Activated CD4-positive, alpha-beta T cell treated with anti-CD3 and anti-CD28 coated beads for 36 hours (primary cell): ENCODE data around the gene AP2A2. TPM values are rescaled to one million over a fixed set of nuclear protein-coding genes. Genes with fewer than 3 reads are reported as not detected.

Source experiments
- ATAC-seq: fragments of 200-7000 bp; cut with Tn5 transposase; one replicate; pipeline ENCODE4 v1.10.0; 2021; ENCODE audit warnings: mild to moderate bottlenecking, moderate library complexity
- CTCF ChIA-PET: fragments of 350-600 bp; sonication (Branson Sonifier 250); formaldehyde crosslinking; loops from one replicate; lab custom pipeline; 2021; ENCODE audit warnings: antibody characterized with exemption; lab: Charles Lee
- POLR2A ChIA-PET: fragments of 350-600 bp; sonication (Branson Sonifier 250); formaldehyde crosslinking; loops from one replicate; lab custom pipeline; 2021; ENCODE audit warnings: antibody characterized with exemption, inconsistent platforms; lab: Charles Lee
- DNase-seq: peaks from one replicate; pipeline ENCODE4 v3.0.0-alpha.2; 2020
- H3K27ac Mint-ChIP-seq: one replicate; pipeline ENCODE4 v1.8.0; 2021; ENCODE audit warnings: mixed read lengths
- H3K27me3 Mint-ChIP-seq: one replicate; pipeline ENCODE4 v1.8.0; 2021; ENCODE audit warnings: mixed read lengths
- H3K36me3 Mint-ChIP-seq: one replicate; pipeline ENCODE4 v1.8.0; 2021; ENCODE audit warnings: low read depth, mixed read lengths
- H3K4me1 Mint-ChIP-seq: one replicate; pipeline ENCODE4 v1.8.0; 2021; ENCODE audit warnings: mixed read lengths
- H3K4me3 Mint-ChIP-seq: one replicate; pipeline ENCODE4 v1.8.0; 2021; ENCODE audit warnings: mild to moderate bottlenecking, moderate library complexity, mixed read lengths
- H3K9me3 Mint-ChIP-seq: one replicate; pipeline ENCODE4 v1.8.0; 2021; ENCODE audit warnings: low read depth, mixed read lengths
- intact Hi-C, 2 experiments: fragments of 100-400 bp; cut with DNase I in 1 of 2; cut with micrococcal nuclease in 1 of 2; formaldehyde crosslinking; loops; one replicate each; pipeline versions ENCODE4 v1.14.2 to v1.15.1; 2022 to 2024; cut with DNase I, micrococcal nuclease
- total RNA-seq, 2 experiments: library from RNA; stranded (reverse); gene quantifications; one replicate each; pipeline ENCODE4 v1.2.3, GENCODE V29; 2021

The AP2A2 gene
- total RNA-seq, 2 experiments from 2014 or later = 43.5 to 71.6 TPM

GRCh38 chr11:1041471-1041870 is 115.8 kb downstream of the AP2A2 start:
- Mint-ChIP-seq H3K27ac (no peak overlapping the region), H3K4me1 (no peaks in the 10 kb centered on the region), H3K27me3 (no peaks in the 10 kb centered on the region), H3K36me3 (no peaks in the 10 kb centered on the region), H3K4me3 (no peak overlapping the region), H3K9me3 (no peaks in the 10 kb centered on the region)
- ChIA-PET CTCF (interaction anchor here (0.6 kb wide), 1 partner anchor 20 kb away, joined by 3 read pairs; no protein-coding TSS in a partner anchor), POLR2A (no interaction called here)
- ATAC-seq (no peak), DNase-seq (no peak)
- intact Hi-C loops = no loop called here

GRCh38 chr11:1041936-1042608 is 116.4 kb downstream of the AP2A2 start:
- Mint-ChIP-seq H3K4me1 (no peaks in the 10 kb centered on the region), H3K27ac (no peak overlapping the region)
- CTCF ChIA-PET = interaction anchor here (0.6 kb wide), 1 partner anchor 20 kb away, joined by 3 read pairs; no protein-coding TSS in a partner anchor

GRCh38 chr11:1042626-1043562 is 117.2 kb downstream of the AP2A2 start:
- peak; percentile 0 for DNase-seq
- intact Hi-C loops = no loop called here
- no peaks in the 10 kb centered on the region for H3K36me3 Mint-ChIP-seq
- ATAC-seq = no peak
- no peak overlapping the region for H3K4me3 Mint-ChIP-seq
- POLR2A ChIA-PET = no interaction called here
- CTCF ChIA-PET = no interaction called here
- H3K27ac Mint-ChIP-seq = no peak overlapping the region
- H3K27me3 Mint-ChIP-seq = peaks cover 2% of the 10 kb centered on the region
- H3K9me3 Mint-ChIP-seq = no peaks in the 10 kb centered on the region
- H3K4me1 Mint-ChIP-seq = no peaks in the 10 kb centered on the region

More at GRCh38 chr11:1041936-1042608, 116.4 kb downstream of the AP2A2 start:
- Mint-ChIP-seq H3K27me3 (no peaks in the 10 kb centered on the region), H3K36me3 (no peaks in the 10 kb centered on the region), H3K4me3 (no peak overlapping the region), H3K9me3 (no peaks in the 10 kb centered on the region)
- no peak for ATAC-seq
- peak; percentile 2 for DNase-seq
- intact Hi-C loops = no loop called here
- POLR2A ChIA-PET = no interaction called here

GRCh38 chr11:1043563-1044096 is 118.0 kb downstream of the AP2A2 start:
- Mint-ChIP-seq H3K4me1 (no peaks in the 10 kb centered on the region), H3K27me3 (peaks cover 4% of the 10 kb centered on the region), H3K27ac (no peak overlapping the region), H3K4me3 (no peak overlapping the region), H3K36me3 (no peaks in the 10 kb centered on the region), H3K9me3 (no peaks in the 10 kb centered on the region)
- DNase-seq (no peak), ATAC-seq (no peak)
- intact Hi-C loops = no loop called here
- ChIA-PET CTCF (no interaction called here), POLR2A (no interaction called here)

GRCh38 chr11:1044160-1044559 is 118.5 kb downstream of the AP2A2 start:
- ATAC-seq = no peak
- H3K9me3 Mint-ChIP-seq = no peaks in the 10 kb centered on the region
- DNase-seq = no peak
- no peak overlapping the region for H3K4me3 Mint-ChIP-seq
- H3K27me3 Mint-ChIP-seq = peaks cover 4% of the 10 kb centered on the region
- H3K36me3 Mint-ChIP-seq = no peaks in the 10 kb centered on the region
- POLR2A ChIA-PET = no interaction called here
- CTCF ChIA-PET = no interaction called here
- H3K4me1 Mint-ChIP-seq = no peaks in the 10 kb centered on the region
- no peak overlapping the region for H3K27ac Mint-ChIP-seq
- intact Hi-C loops = no loop called here

GRCh38 chr11:1047595-1048156 is 122.0 kb downstream of the AP2A2 start:
- ChIA-PET POLR2A (no interaction called here), CTCF (no interaction called here)
- no peak for DNase-seq
- intact Hi-C loops = no loop called here
- H3K27ac Mint-ChIP-seq = no peak overlapping the region
- no peak for ATAC-seq
- H3K9me3 Mint-ChIP-seq = no peaks in the 10 kb centered on the region
- H3K4me1 Mint-ChIP-seq = no peaks in the 10 kb centered on the region
- no peak overlapping the region for H3K4me3 Mint-ChIP-seq
- no peaks in the 10 kb centered on the region for H3K36me3 Mint-ChIP-seq
- peaks cover 4% of the 10 kb centered on the region for H3K27me3 Mint-ChIP-seq

GRCh38 chr11:1048375-1049070 is 122.9 kb downstream of the AP2A2 start:
- Mint-ChIP-seq H3K36me3 (no peaks in the 10 kb centered on the region), H3K9me3 (no peaks in the 10 kb centered on the region), H3K4me1 (no peaks in the 10 kb centered on the region), H3K4me3 (no peak overlapping the region), H3K27me3 (peaks cover 4% of the 10 kb centered on the region), H3K27ac (no peak overlapping the region)
- ATAC-seq (no peak), DNase-seq (no peak)
- ChIA-PET CTCF (no interaction called here), POLR2A (no interaction called here)
- intact Hi-C loops = no loop called here

- Mint-ChIP-seq H3K27me3 (peaks cover 4% of the 10 kb centered on the region), H3K36me3 (no peaks in the 10 kb centered on the region), H3K4me1 (no peaks in the 10 kb centered on the region), H3K4me3 (no peak overlapping the region), H3K9me3 (no peaks in the 10 kb centered on the region), H3K27ac (no peak overlapping the region)
- CTCF ChIA-PET = no interaction called here
- intact Hi-C loops = no loop called here
- DNase-seq (no peak), ATAC-seq (no peak)
- POLR2A ChIA-PET = no interaction called here
Measured at GRCh38 chr11:1049071-1049405, 123.4 kb downstream of the AP2A2 start.

GRCh38 chr11:1049431-1049891 is 123.8 kb downstream of the AP2A2 start:
- ChIA-PET CTCF (interaction anchor here (0.7 kb wide), 1 partner anchor 155 kb away, joined by 3 read pairs; no protein-coding TSS in a partner anchor), POLR2A (no interaction called here)
- Mint-ChIP-seq H3K36me3 (no peaks in the 10 kb centered on the region), H3K27ac (no peak overlapping the region), H3K9me3 (no peaks in the 10 kb centered on the region), H3K4me1 (no peaks in the 10 kb centered on the region), H3K4me3 (no peak overlapping the region), H3K27me3 (peaks cover 4% of the 10 kb centered on the region)
- intact Hi-C loops = no loop called here
- ATAC-seq (no peak), DNase-seq (no peak)

- intact Hi-C loops = no loop called here
- Mint-ChIP-seq H3K4me1 (no peaks in the 10 kb centered on the region), H3K27me3 (peaks cover 4% of the 10 kb centered on the region), H3K27ac (no peak overlapping the region), H3K4me3 (no peak overlapping the region), H3K9me3 (no peaks in the 10 kb centered on the region), H3K36me3 (no peaks in the 10 kb centered on the region)
- CTCF ChIA-PET = interaction anchor here (0.6 to 0.9 kb wide), 3 partner anchors 156 to 286 kb away, joined by 3 to 4 read pairs (median 4); no protein-coding TSS in a partner anchor
- ATAC-seq (no peak), DNase-seq (no peak)
- POLR2A ChIA-PET = no interaction called here
Measured at GRCh38 chr11:1049911-1050580, 124.4 kb downstream of the AP2A2 start.
